ENCODE measurements around the gene SMAD9.

Gene SMAD9

DNA sequence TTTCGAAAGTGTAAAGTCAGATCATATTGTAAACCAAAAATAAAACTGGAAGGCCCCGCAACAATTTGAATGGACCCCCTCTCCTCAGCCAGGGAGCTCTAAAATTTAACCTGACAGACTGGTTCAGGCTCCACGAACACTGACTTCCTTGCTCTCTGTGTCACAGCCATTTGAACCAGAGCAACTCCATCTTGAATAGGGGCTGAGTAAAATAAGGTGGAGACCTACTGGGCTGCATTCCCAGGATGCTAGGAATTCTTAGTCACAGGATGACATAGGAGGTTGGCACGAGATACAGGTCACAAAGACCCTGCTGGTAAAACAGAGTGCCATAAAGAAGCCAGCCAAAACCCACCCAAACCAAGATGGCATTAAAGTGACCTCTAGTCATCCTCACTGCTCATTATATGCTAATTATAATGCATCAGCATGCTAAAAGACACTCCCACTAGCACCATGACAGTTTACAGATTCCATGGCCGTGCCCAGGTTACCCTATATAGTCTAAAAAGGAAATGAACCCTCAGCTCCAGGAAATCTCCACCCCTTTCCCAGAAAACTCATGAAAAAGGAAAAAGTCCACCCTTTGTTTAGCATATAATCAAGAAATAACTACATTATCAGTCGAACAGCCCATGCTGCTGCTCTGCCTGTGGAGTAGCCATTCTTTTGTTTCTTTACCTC lies 57.9 kb downstream of the SMAD9 start:
- DNase-seq = no peak

DNA sequence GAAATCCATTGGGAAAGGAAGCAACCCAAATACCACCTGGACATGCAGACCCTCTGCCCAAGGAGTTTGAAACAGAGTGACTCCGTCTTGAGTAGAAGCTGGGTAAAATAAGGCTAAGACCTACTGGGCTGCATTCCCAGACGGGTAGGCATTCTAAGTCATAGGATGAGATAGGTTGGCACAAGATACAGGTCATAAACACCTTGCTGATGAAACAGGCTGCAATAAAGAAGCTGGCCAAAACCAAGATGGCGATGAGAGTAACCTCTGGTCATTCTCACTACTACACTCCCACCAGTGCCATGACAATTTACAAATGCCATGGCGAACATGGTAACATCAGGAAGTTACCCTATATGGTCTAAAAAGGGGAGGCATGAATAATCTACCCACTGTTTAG lies 60.8 kb downstream of the SMAD9 start:
- DNase-seq = no peak

DNA sequence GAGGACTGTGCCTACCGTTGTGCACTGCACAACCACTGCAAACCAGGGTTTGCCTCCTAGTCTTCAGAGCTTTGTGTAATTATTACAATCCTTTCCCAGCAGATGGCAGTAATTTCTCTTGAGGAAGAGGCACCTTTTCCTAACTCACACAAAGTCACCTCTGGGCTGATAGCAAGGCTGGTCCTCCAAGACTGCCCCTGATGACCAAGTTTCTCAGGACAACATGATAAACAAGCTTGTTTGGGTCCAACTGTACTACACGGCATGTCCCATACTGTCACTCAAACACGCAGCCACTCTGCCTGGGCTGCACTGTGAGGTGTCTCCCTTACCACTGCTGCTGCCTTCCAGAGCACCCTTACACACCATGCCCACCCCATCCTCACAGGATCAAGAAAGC lies 61.7 kb downstream of the SMAD9 start:
- DNase-seq = no peak

DNA sequence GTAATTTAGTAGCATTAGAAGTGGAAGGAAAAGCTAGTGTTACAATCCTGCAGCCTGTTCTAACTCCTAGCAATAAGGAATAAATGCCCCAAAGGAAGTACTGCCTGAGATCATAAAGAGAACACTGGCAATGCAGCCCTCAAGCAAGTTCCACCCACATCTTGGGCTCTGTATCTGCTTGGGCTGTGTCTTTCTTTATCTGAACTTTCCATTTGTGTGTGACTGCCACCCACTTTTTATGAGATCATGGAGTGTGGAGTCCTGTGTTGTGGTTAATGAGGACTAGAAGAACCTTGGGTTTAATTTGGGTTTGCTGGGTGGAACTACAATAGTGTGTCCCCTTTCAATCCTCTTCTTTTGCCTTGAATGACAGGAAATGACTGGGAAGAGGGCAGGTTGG lies 62.8 kb downstream of the SMAD9 start:
- DNase-seq = no peak

GRCh38 chr13:36850790-36851438 lies 69.1 kb downstream of the SMAD9 start:
- no peak for DNase-seq

- no peak for DNase-seq
Measured at GRCh38 chr13:36848199-36848982, 71.6 kb downstream of the SMAD9 start.

GRCh38 chr13:36847606-36848005 lies 72.4 kb downstream of the SMAD9 start:
- no peak for DNase-seq

GRCh38 chr13:36841391-36841790 lies 78.6 kb downstream of the SMAD9 start:
- no peak for DNase-seq

DNA sequence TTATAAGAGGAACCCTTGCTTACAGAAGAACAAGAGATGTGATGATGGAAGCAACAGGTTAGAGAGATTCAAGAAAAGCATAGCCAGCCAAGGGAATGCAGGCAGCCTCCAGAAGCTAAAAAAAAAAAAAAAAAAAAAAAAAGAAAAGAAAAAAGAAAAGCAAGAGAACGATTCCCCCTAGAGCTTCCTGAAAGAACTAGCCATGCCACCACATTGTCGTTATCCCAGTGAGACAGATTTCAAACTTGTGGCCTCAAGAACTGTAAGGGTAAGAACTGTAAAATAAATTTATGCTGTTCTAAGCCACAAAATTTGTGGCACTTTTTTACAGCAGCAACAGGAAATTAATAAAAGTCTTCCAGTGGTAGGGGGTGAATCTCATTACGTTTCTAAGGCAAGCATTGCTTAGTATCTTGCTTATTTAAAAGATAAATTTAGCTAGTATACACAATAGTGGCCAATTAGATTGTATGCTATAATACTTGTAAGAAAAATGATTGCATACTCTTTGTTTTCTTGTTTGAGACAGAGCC lies 79.3 kb downstream of the SMAD9 start:
- no peak for DNase-seq

GRCh38 chr13:36839981-36840380 lies 80.1 kb downstream of the SMAD9 start:
- DNase-seq = no peak

GRCh38 chr13:36839281-36839680 lies 80.8 kb downstream of the SMAD9 start:
- no peak for DNase-seq

GRCh38 chr13:36837354-36838092 lies 82.5 kb downstream of the SMAD9 start:
- DNase-seq = no peak

- DNase-seq = no peak
Measured at GRCh38 chr13:36834299-36834698, 85.7 kb downstream of the SMAD9 start.

DNA sequence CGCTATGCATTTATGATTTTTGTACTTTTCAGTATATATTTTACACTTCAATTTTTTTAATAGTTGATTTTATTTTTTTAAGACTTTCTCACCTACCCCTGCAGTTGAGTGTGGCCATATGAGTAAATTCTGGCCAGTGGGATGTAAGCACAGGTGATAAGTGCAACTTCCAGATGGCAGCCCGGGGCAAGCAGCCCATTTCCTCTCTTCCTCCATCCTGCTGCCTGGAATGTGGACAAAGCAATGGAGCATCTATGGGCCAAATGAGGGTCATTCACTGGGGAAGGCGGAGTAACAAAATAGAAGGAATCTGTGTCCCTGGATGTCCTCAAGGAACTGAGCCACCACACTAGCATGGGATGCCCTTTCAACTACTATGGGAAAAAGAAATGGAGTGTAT lies 88.7 kb downstream of the SMAD9 start:
- DNase-seq = no peak

- DNase-seq = no peak
Measured at GRCh38 chr13:36829753-36830152, 90.3 kb downstream of the SMAD9 start.

DNA sequence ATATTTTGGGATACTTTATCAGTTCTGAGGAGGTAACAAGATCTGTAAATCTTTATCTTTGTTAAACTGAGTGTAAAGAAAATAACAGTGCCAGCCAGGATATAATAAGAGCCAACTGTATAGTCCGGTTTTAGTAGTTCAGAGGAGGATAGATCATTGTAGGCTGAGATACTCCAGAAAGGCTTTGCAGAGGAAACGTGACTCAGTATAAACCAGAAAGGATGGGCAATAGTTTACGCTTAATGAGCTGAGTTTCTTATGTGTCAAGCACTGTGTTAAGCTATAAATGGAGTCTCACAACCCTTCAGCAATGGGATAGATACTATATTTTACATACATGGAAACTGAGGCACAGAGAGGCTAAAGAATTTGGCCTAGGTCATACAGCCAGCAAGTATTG lies 97.3 kb downstream of the SMAD9 start:
- no peak for DNase-seq

DNA sequence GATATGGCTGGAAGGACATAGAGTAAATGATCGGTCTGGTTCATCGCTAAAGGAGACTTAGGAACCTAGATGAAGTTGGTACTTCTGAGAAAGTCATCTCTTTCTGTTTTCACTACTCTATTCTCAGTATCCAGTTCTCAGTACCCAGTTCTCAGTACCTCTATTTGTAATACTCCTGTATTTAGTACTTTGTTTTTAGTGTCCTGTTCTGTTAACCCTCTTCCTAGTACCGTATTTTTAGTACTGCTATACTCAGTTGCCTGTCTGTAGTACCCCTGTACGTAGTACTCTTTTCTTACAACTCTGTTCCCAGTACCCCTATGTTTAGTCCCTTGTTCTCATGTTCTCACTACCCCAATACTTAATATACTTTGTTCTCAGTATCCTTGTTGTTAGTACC lies 99.8 kb downstream of the SMAD9 start:
- no peak for DNase-seq

- peak; percentile 38 for DNase-seq
Measured at GRCh38 chr13:36819739-36820090, 100.3 kb downstream of the SMAD9 start.

DNA sequence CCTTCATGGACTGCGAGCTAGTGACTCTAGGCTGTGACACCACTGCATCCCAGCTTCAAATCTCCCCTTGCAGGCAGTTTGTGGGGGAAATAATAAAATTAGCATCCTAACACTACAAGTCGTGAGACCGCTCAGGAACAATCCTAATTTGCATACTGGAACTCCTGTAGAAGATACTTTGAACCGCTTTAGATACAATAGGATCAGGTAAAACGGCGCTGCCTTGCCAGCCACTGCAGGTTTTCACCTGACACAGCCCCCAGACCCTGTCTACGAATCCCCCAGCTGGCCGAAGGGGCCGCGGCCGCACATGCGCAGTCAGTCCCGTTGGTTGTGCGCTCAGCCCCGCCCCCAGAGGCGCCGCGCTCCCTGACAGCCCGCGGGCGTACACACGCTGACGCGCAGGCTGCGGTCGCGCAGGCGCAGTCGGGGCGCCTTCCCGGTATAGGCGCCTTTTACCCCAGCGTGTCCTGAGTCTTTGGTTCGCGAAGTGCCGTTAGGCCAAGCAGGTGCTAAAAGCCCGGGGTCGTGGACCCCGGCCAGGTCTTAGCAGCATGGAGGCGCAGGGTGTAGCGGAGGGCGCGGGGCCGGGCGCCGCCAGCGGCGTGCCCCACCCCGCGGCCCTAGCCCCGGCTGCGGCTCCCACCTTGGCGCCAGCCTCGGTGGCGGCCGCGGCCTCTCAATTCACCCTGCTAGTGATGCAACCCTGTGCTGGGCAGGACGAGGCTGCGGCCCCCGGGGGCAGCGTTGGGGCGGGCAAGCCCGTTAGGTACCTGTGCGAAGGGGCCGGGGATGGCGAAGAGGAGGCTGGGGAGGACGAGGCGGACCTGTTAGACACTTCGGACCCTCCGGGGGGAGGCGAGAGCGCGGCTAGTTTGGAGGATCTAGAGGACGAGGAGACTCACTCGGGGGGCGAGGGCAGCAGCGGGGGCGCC lies 101.0 kb downstream of the SMAD9 start, which contains the start of gene RFXAP:
TSS of gene RFXAP (plus strand) at position 419 of the 935 bp plus-strand sequence. CDS start at position 555, 136 bp downstream.
- DNase-seq = peak; percentile 91

- no peak for DNase-seq
Measured at GRCh38 chr13:36817996-36818803, 101.8 kb downstream of the SMAD9 start.

- DNase-seq = no peak
Measured at GRCh38 chr13:36815062-36815461, 105.0 kb downstream of the SMAD9 start.

All from activated naive CD4-positive, alpha-beta T cell treated with Interleukin-2 at 50 U/mL for 16 hours (primary cell).